Endothelial cell of hepatic sinusoid (primary cell): Measurements from ENCODE around the gene INPP5K.
"Not testable (repeated sequence)": the region's sequence is repeated elsewhere in the genome, so short reads cannot be mapped to it uniquely, and the experiment has no call there.

ENCODE experiments used
- in situ Hi-C: cut with HindIII; loops from 2 replicates; pipeline ENCODE4 v1.10.0; 2017; ENCODE audit warnings: low sequenced_read_pairs

The INPP5K gene

GRCh38 chr17:1548032-1548431 lies 31.6 kb upstream of the INPP5K start:
- in situ Hi-C loops = no loop called here

- in situ Hi-C loops = no loop called here
These were observed 30.0 kb upstream of the INPP5K start for GRCh38 chr17:1546292-1546922.

GRCh38 chr17:1545618-1546017 lies 29.2 kb upstream of the INPP5K start:
- in situ Hi-C loops = no loop called here

- in situ Hi-C loops = no loop called here
These were observed 25.9 kb upstream of the INPP5K start for GRCh38 chr17:1542316-1542715.

GRCh38 chr17:1541367-1541904 lies 25.0 kb upstream of the INPP5K start:
- in situ Hi-C loops = no loop called here

- in situ Hi-C loops = no loop called here
These were observed 23.4 kb upstream of the INPP5K start for GRCh38 chr17:1539811-1540210.

- in situ Hi-C loops = no loop called here
These were observed 19.3 kb upstream of the INPP5K start for GRCh38 chr17:1535737-1536136.

GRCh38 chr17:1533661-1534325 lies 17.4 kb upstream of the INPP5K start:
- in situ Hi-C loops = loop anchor here (5.0 kb wide), 1 partner anchor 86 kb away; no protein-coding TSS in a partner anchor

- in situ Hi-C loops = loop anchor here (5.0 kb wide), 1 partner anchor 86 kb away; no protein-coding TSS in a partner anchor
These were observed 16.6 kb upstream of the INPP5K start for GRCh38 chr17:1532836-1533602.

- in situ Hi-C loops = loop anchor here (5.0 kb wide), 1 partner anchor 83 kb away; no protein-coding TSS in a partner anchor
These were observed 13.5 kb upstream of the INPP5K start for GRCh38 chr17:1529863-1530262.

GRCh38 chr17:1526876-1527275 lies 10.5 kb upstream of the INPP5K start:
- in situ Hi-C loops = not testable (repeated sequence)

- in situ Hi-C loops = no loop called here
These were observed 6.2 kb upstream of the INPP5K start for GRCh38 chr17:1522626-1523025.

- in situ Hi-C loops = no loop called here
These were observed 4.8 kb upstream of the INPP5K start for GRCh38 chr17:1521086-1521640.

- in situ Hi-C loops = no loop called here
These were observed 3.3 kb upstream of the INPP5K start for GRCh38 chr17:1519678-1520077.

GRCh38 chr17:1518410-1518809 lies 2.0 kb upstream of the INPP5K start:
- in situ Hi-C loops = no loop called here

- in situ Hi-C loops = no loop called here
These were observed 598 bp downstream of the INPP5K start for GRCh38 chr17:1515640-1516387.

- in situ Hi-C loops = no loop called here
These were observed 4.1 kb downstream of the INPP5K start for GRCh38 chr17:1512351-1512750.

- in situ Hi-C loops = no loop called here
These were observed 4.6 kb downstream of the INPP5K start for GRCh38 chr17:1511756-1512321.

GRCh38 chr17:1511290-1511689 lies 5.1 kb downstream of the INPP5K start:
- in situ Hi-C loops = no loop called here

- in situ Hi-C loops = loop anchor here (5.0 kb wide), 4 partner anchors 72 to 277 kb away; no protein-coding TSS in a partner anchor
These were observed 7.0 kb downstream of the INPP5K start for GRCh38 chr17:1509290-1509881.
